Activated CD4-positive, alpha-beta T cell treated with anti-CD3 and anti-CD28 coated beads, Interleukin-2, amount 10 ng/mL, durations not matched to agents 24 days and 14 days (primary cell): Measurements from ENCODE around the gene RGS16. TPM values are rescaled to one million over a fixed set of nuclear protein-coding genes. Genes with fewer than 3 reads are reported as not detected.

Source experiments
- DNase-seq: peaks from one replicate; pipeline ENCODE4 v3.0.0; 2022
- H3K27ac Mint-ChIP-seq: one replicate; pipeline ENCODE4 v1.8.0; 2022; ENCODE audit warnings: mild to moderate bottlenecking, mixed read lengths
- H3K27me3 Mint-ChIP-seq: one replicate; pipeline ENCODE4 v1.8.0; 2022; ENCODE audit warnings: mixed read lengths
- H3K36me3 Mint-ChIP-seq: one replicate; pipeline ENCODE4 v1.8.0; 2022; ENCODE audit warnings: low read depth, mild to moderate bottlenecking, mixed read lengths
- H3K4me1 Mint-ChIP-seq: one replicate; pipeline ENCODE4 v1.8.0; 2021; ENCODE audit warnings: mixed read lengths
- H3K4me3 Mint-ChIP-seq: one replicate; pipeline ENCODE4 v1.8.0; 2022; ENCODE audit warnings: mild to moderate bottlenecking, moderate library complexity, mixed read lengths
- H3K9me3 Mint-ChIP-seq: one replicate; pipeline ENCODE4 v1.8.0; 2021; ENCODE audit warnings: mixed read lengths
- intact Hi-C: fragments of 100-400 bp; cut with micrococcal nuclease; formaldehyde crosslinking; loops from one replicate; pipeline ENCODE4 v1.15.1; 2023
- total RNA-seq: library from RNA; stranded (reverse); gene quantifications from 2 replicates; pipeline ENCODE4 v1.2.3, GENCODE V29; 2022

RGS16 gene
- total RNA-seq, 1 donor from 2014 or later: 94.3 TPM

GRCh38 chr1:182610606-182611194 lies 6.5 kb upstream of the RGS16 start:
- Mint-ChIP-seq H3K27me3 (peaks cover 17% of the 10 kb centered on the region), H3K4me1 (peaks cover 55% of the 10 kb centered on the region), H3K9me3 (no peaks in the 10 kb centered on the region), H3K4me3 (no peak overlapping the region), H3K27ac (no peak overlapping the region), H3K36me3 (no peaks in the 10 kb centered on the region)
- DNase-seq: no peak
- intact Hi-C loops: loop anchor here (10.0 kb wide), 1 partner anchor 1516 kb away; no protein-coding TSS in a partner anchor

- Mint-ChIP-seq H3K9me3 (no peaks in the 10 kb centered on the region), H3K36me3 (no peaks in the 10 kb centered on the region), H3K27me3 (peaks cover 17% of the 10 kb centered on the region), H3K4me1 (peaks cover 58% of the 10 kb centered on the region), H3K27ac (peak overlapping the region; percentile 32), H3K4me3 (no peak overlapping the region)
- DNase-seq: no peak
- intact Hi-C loops: no loop called here
Measured at GRCh38 chr1:182608845-182609610, 4.8 kb upstream of the RGS16 start.

GRCh38 chr1:182608236-182608635 lies 4.0 kb upstream of the RGS16 start:
- Mint-ChIP-seq H3K9me3 (no peaks in the 10 kb centered on the region), H3K4me1 (peaks cover 51% of the 10 kb centered on the region), H3K4me3 (no peak overlapping the region), H3K27me3 (peaks cover 11% of the 10 kb centered on the region), H3K36me3 (no peaks in the 10 kb centered on the region), H3K27ac (no peak overlapping the region)
- intact Hi-C loops: no loop called here
- no peak for DNase-seq

GRCh38 chr1:182607566-182607965 lies 3.4 kb upstream of the RGS16 start:
- peaks cover 53% of the 10 kb centered on the region for H3K4me1 Mint-ChIP-seq
- no peaks in the 10 kb centered on the region for H3K36me3 Mint-ChIP-seq
- DNase-seq: no peak
- intact Hi-C loops: no loop called here
- H3K9me3 Mint-ChIP-seq: no peaks in the 10 kb centered on the region
- H3K27me3 Mint-ChIP-seq: peaks cover 7% of the 10 kb centered on the region
- H3K4me3 Mint-ChIP-seq: no peak overlapping the region
- H3K27ac Mint-ChIP-seq: no peak overlapping the region

GRCh38 chr1:182603646-182604174 lies 479 bp downstream of the RGS16 start:
- Mint-ChIP-seq H3K27me3 (no peaks in the 10 kb centered on the region), H3K36me3 (no peaks in the 10 kb centered on the region)
- no peak for DNase-seq

GRCh38 chr1:182602935-182603645 lies 1.1 kb downstream of the RGS16 start:
- Mint-ChIP-seq H3K27me3 (no peaks in the 10 kb centered on the region), H3K4me3 (no peak overlapping the region), H3K9me3 (no peaks in the 10 kb centered on the region), H3K36me3 (no peaks in the 10 kb centered on the region), H3K4me1 (peaks cover 34% of the 10 kb centered on the region), H3K27ac (no peak overlapping the region)
- peak; percentile 85 for DNase-seq
- intact Hi-C loops: loop anchor here (1.0 to 5.0 kb wide), 6 partner anchors 13 to 868 kb away; partner anchors contain the start of gene DHX9

More at GRCh38 chr1:182603646-182604174, 479 bp downstream of the RGS16 start:
- no peak overlapping the region for H3K4me3 Mint-ChIP-seq
- peaks cover 40% of the 10 kb centered on the region for H3K4me1 Mint-ChIP-seq
- intact Hi-C loops: loop anchor here (1.0 to 5.0 kb wide), 6 partner anchors 13 to 867 kb away; partner anchors contain the start of gene DHX9
- H3K27ac Mint-ChIP-seq: no peak overlapping the region
- H3K9me3 Mint-ChIP-seq: no peaks in the 10 kb centered on the region

- H3K4me1 Mint-ChIP-seq: peaks cover 30% of the 10 kb centered on the region
- no peak for DNase-seq
- intact Hi-C loops: loop anchor here (1.0 to 5.0 kb wide), 4 partner anchors 60 to 869 kb away; partner anchors contain the start of gene NPL
- H3K9me3 Mint-ChIP-seq: no peaks in the 10 kb centered on the region
- no peaks in the 10 kb centered on the region for H3K27me3 Mint-ChIP-seq
- H3K27ac Mint-ChIP-seq: no peak overlapping the region
- no peak overlapping the region for H3K4me3 Mint-ChIP-seq
- peaks cover 4% of the 10 kb centered on the region for H3K36me3 Mint-ChIP-seq
Measured at GRCh38 chr1:182601913-182602312, 2.3 kb downstream of the RGS16 start.

- peak; percentile 91 for DNase-seq
- Mint-ChIP-seq H3K27ac (no peak overlapping the region), H3K27me3 (no peaks in the 10 kb centered on the region), H3K4me3 (no peak overlapping the region), H3K4me1 (peaks cover 27% of the 10 kb centered on the region), H3K36me3 (peaks cover 4% of the 10 kb centered on the region), H3K9me3 (no peaks in the 10 kb centered on the region)
- intact Hi-C loops: loop anchor here (1.0 to 5.0 kb wide), 3 partner anchors 61 to 188 kb away; partner anchors contain the start of gene NPL
Measured at GRCh38 chr1:182601416-182601786, 2.8 kb downstream of the RGS16 start.

- DNase-seq: no peak
- Mint-ChIP-seq H3K4me1 (peaks cover 31% of the 10 kb centered on the region), H3K4me3 (no peak overlapping the region), H3K27me3 (no peaks in the 10 kb centered on the region), H3K36me3 (peaks cover 4% of the 10 kb centered on the region), H3K9me3 (no peaks in the 10 kb centered on the region), H3K27ac (no peak overlapping the region)
- intact Hi-C loops: loop anchor here (1.0 to 5.0 kb wide), 3 partner anchors 61 to 188 kb away; partner anchors contain the start of gene NPL
Measured at GRCh38 chr1:182600745-182601415, 3.3 kb downstream of the RGS16 start.

- Mint-ChIP-seq H3K27ac (no peak overlapping the region), H3K9me3 (no peaks in the 10 kb centered on the region), H3K36me3 (peaks cover 4% of the 10 kb centered on the region), H3K27me3 (no peaks in the 10 kb centered on the region), H3K4me1 (peaks cover 29% of the 10 kb centered on the region), H3K4me3 (no peak overlapping the region)
- intact Hi-C loops: loop anchor here (5.0 kb wide), 1 partner anchor 62 kb away; no protein-coding TSS in a partner anchor
- DNase-seq: no peak
Measured at GRCh38 chr1:182600036-182600713, 4.0 kb downstream of the RGS16 start.

GRCh38 chr1:182599339-182599738 lies 4.8 kb downstream of the RGS16 start:
- H3K4me1 Mint-ChIP-seq: peaks cover 22% of the 10 kb centered on the region
- DNase-seq: peak; percentile 77
- no peak overlapping the region for H3K4me3 Mint-ChIP-seq
- peaks cover 2% of the 10 kb centered on the region for H3K27me3 Mint-ChIP-seq
- intact Hi-C loops: no loop called here
- H3K36me3 Mint-ChIP-seq: peaks cover 4% of the 10 kb centered on the region
- H3K9me3 Mint-ChIP-seq: no peaks in the 10 kb centered on the region
- H3K27ac Mint-ChIP-seq: no peak overlapping the region

GRCh38 chr1:182598296-182598695 lies 5.9 kb downstream of the RGS16 start:
- intact Hi-C loops: no loop called here
- H3K27me3 Mint-ChIP-seq: peaks cover 7% of the 10 kb centered on the region

GRCh38 chr1:182596934-182597333 lies 7.3 kb downstream of the RGS16 start:
- no peak for DNase-seq
- Mint-ChIP-seq H3K4me1 (peaks cover 18% of the 10 kb centered on the region), H3K36me3 (peaks cover 4% of the 10 kb centered on the region), H3K27me3 (peaks cover 14% of the 10 kb centered on the region), H3K27ac (no peak overlapping the region), H3K4me3 (no peak overlapping the region), H3K9me3 (no peaks in the 10 kb centered on the region)
- intact Hi-C loops: no loop called here

More at GRCh38 chr1:182598296-182598695, 5.9 kb downstream of the RGS16 start:
- H3K4me1 Mint-ChIP-seq: peaks cover 21% of the 10 kb centered on the region
- peaks cover 4% of the 10 kb centered on the region for H3K36me3 Mint-ChIP-seq
- no peak for DNase-seq
- H3K4me3 Mint-ChIP-seq: no peak overlapping the region
- no peak overlapping the region for H3K27ac Mint-ChIP-seq
- H3K9me3 Mint-ChIP-seq: no peaks in the 10 kb centered on the region
